HepG2 (cell line): ENCODE data around the gene MTHFD1L. TPM values are rescaled to one million over a fixed set of nuclear protein-coding genes. Genes with fewer than 3 reads are reported as not detected.

Experiments
- ATAC-seq: fragments of 200-7000 bp; cut with Tn5 transposase; 3 replicates; pipeline ENCODE4 v1.9.1; 2020; ENCODE audit warnings: mild to moderate bottlenecking, moderate library complexity
- BruUV-seq: library from RNA; stranded (reverse); fragments of 400-500 nt; replicated peaks from 2 replicates; lab custom pipeline; 2021; lab: Mats Ljungman, UMichigan
- CTCF ChIA-PET: fragments of 300-600 bp; formaldehyde crosslinking; extraction: SDS; loops from one replicate; lab custom pipeline; 2021; ENCODE audit warnings: low total read pairs, inconsistent platforms, low intra/inter-chr PET ratio; lab: Yijun Ruan, JAX
- POLR2A ChIA-PET: fragments of 350-600 bp; sonication (Branson Sonifier 250); formaldehyde crosslinking; loops from one replicate; lab custom pipeline; 2020; ENCODE audit warnings: antibody characterized with exemption, inconsistent platforms; lab: Yijun Ruan, JAX
- DNase-seq: peaks from one replicate; pipeline ENCODE4 v3.0.0-alpha.2; 2015; ENCODE audit warnings: low spot score
- FAIRE-seq: peaks from 3 replicates; lab custom pipeline; 2011; peaks lifted over from hg19 to GRCh38; lab: Jason Lieb, UNC
- H2AFZ ChIP-seq: one replicate; pipeline ENCODE4 v1.6.1; 2011; ENCODE audit warnings: low read length, inconsistent platforms
- H3K27ac ChIP-seq: fragments of 300-600 bp; 3 replicates; pipeline ENCODE4 v1.8.0; 2011; ENCODE audit warnings: mixed run types, mild to moderate bottlenecking, mixed read lengths, low read length, inconsistent platforms; ENCODE audit not compliant: insufficient read depth; ENCODE audit errors: extremely low read length
- H3K27me3 ChIP-seq, 2 experiments: fragments of 200-600 bp in 1 of 2; 2 replicates in 1 of 2; 3 replicates in 1 of 2; pipeline versions ENCODE4 v1.6.0 to v1.8.0; 2011; ENCODE audit warnings: low read length in 2 of 2, mild to moderate bottlenecking in 2 of 2, moderate library complexity in 2 of 2, inconsistent platforms in 1 of 2; ENCODE audit not compliant: insufficient read depth in 2 of 2, control insufficient read depth in 1 of 2
- H3K36me3 ChIP-seq, 2 experiments: fragments of 200-600 bp in 1 of 2; replicated peaks in 1 of 2; 2 replicates in 1 of 2; 3 replicates in 1 of 2; pipeline versions ENCODE4 v1.5.1 to v1.8.0; 2011; ENCODE audit warnings: low read length in 2 of 2, inconsistent platforms in 1 of 2; ENCODE audit not compliant: insufficient read depth in 2 of 2, control insufficient read depth in 1 of 2
- H3K4me1 ChIP-seq: 2 replicates; pipeline ENCODE4 v1.5.1; 2012; ENCODE audit warnings: low read length, inconsistent platforms; ENCODE audit not compliant: insufficient read depth
- H3K4me2 ChIP-seq: 2 replicates; pipeline ENCODE4 v1.6.0; 2011; ENCODE audit warnings: low read depth, low read length, inconsistent platforms
- H3K4me3 ChIP-seq, 3 experiments: fragments of 200-600 bp in 1 of 3; sonication (generic), shearing (Covaris generic) in 1 of 3; replicated peaks in 1 of 3; 2 replicates each; pipeline ENCODE4 v1.5.1; 2011 to 2016; ENCODE audit warnings: low read length in 3 of 3, inconsistent platforms in 2 of 3, low read depth in 2 of 3, mild to moderate bottlenecking in 2 of 3, control low read depth in 1 of 3, mixed read lengths in 1 of 3; ENCODE audit not compliant: insufficient read depth in 1 of 3
- H3K79me2 ChIP-seq: one replicate; pipeline ENCODE4 v1.6.1; 2011; ENCODE audit warnings: low read length, inconsistent platforms; ENCODE audit not compliant: insufficient read depth
- H3K9ac ChIP-seq: 2 replicates; pipeline ENCODE4 v1.6.0; 2011; ENCODE audit warnings: mild to moderate bottlenecking, low read depth, low read length, inconsistent platforms; ENCODE audit not compliant: insufficient read depth
- H3K9me3 ChIP-seq: 2 replicates; pipeline ENCODE4 v1.5.1; 2012; ENCODE audit warnings: mild to moderate bottlenecking, low read length
- H4K20me1 ChIP-seq: 2 replicates; pipeline ENCODE4 v1.6.0; 2011; ENCODE audit warnings: inconsistent platforms, mild to moderate bottlenecking, low read length, moderate library complexity; ENCODE audit not compliant: insufficient read depth
- ELF3 ChIP-seq: IDR thresholded peaks from 2 replicates; pipeline ENCODE4 v1.6.1; 2016; ENCODE audit warnings: missing genetic modification reagents, missing compliant biosample characterization
- FOXC1 ChIP-seq: sonication (generic); formaldehyde crosslinking; IDR thresholded peaks from 2 replicates; pipeline ENCODE4 v1.8.0; 2022; ENCODE audit warnings: mild to moderate bottlenecking, missing genetic modification reagents, borderline replicate concordance
- MNT ChIP-seq: fragments of 450-650 bp; IDR thresholded peaks from 2 replicates; pipeline ENCODE4 v1.6.1; 2016
- NRL ChIP-seq: sonication (generic); formaldehyde crosslinking; IDR thresholded peaks from 2 replicates; pipeline ENCODE4 v1.5.0; 2020; ENCODE audit warnings: missing genetic modification reagents, mild to moderate bottlenecking, moderate library complexity, borderline replicate concordance
- SETDB1 ChIP-seq: sonication (generic); formaldehyde crosslinking; IDR thresholded peaks from 2 replicates; pipeline ENCODE4 v1.5.1; 2020; ENCODE audit warnings: missing genetic modification reagents, mild to moderate bottlenecking, borderline replicate concordance
- THAP9 ChIP-seq: sonication (generic); formaldehyde crosslinking; IDR thresholded peaks from 2 replicates; pipeline ENCODE4; 2020; ENCODE audit warnings: missing genetic modification reagents, mild to moderate bottlenecking, borderline replicate concordance
- ZBTB39 ChIP-seq: sonication (generic); formaldehyde crosslinking; IDR thresholded peaks from 2 replicates; pipeline ENCODE4 v1.5.0; 2020; ENCODE audit warnings: missing genetic modification reagents
- ZNF136 ChIP-seq: sonication (generic); formaldehyde crosslinking; IDR thresholded peaks from 2 replicates; pipeline ENCODE4 v1.8.1; 2022; ENCODE audit warnings: low read depth, mild to moderate bottlenecking, moderate library complexity, missing genetic modification reagents
- WGBS: methylation state at CpG from one replicate; pipeline ENCODE4 v1.1.6; 2017; ENCODE audit warnings: low lambda C conversion rate; 5-methylcytosine and 5-hydroxymethylcytosine counted together
- in situ Hi-C: cut with HindIII; loops from 2 replicates; pipeline ENCODE4 v1.10.0; 2017; ENCODE audit warnings: low pct_unique_long_range_greater_than_20kb; ENCODE audit not compliant: extremely low pct_ligation_motif_present
- intact Hi-C: fragments of 100-400 bp; cut with micrococcal nuclease; formaldehyde crosslinking; loops from one replicate; pipeline ENCODE4 v1.10.0; 2022; ENCODE audit not compliant: unreplicated experiment
- polyA plus RNA-seq, 8 experiments: library from polyadenylated mRNA; depleted of rRNA in 3 of 8; stranded (reverse) in 7 of 8; unstranded in 1 of 8; fragments of >200 nt; fragmentation: Illumina TruSeq in 4 of 8; extraction: Trizol in 4 of 8; gene quantifications; 2 replicates each; pipeline versions ENCODE4 v1.2.1 to v1.2.3, GENCODE V29; 2011 to 2016; ENCODE audit warnings: low read depth in 4 of 8, missing spikeins in 1 of 8, mixed read lengths in 1 of 8; ENCODE audit not compliant: insufficient read depth in 1 of 8
- total RNA-seq, 5 experiments: library from RNA; depleted of rRNA; stranded (reverse); fragments of >200 nt; fragmentation: Illumina TruSeq; extraction: Trizol; gene quantifications; 2 replicates each; pipeline ENCODE4 v1.2.3, GENCODE V29; 2016; ENCODE audit warnings: low read depth in 1 of 5

Gene MTHFD1L
- total and polyA plus RNA-seq, 2 of the 13 experiments (the other 11 are each of a cell fraction or from before 2014, with no cell fraction given) = 24.0 to 39.6 TPM

- no peak overlapping the region for H3K27ac ChIP-seq
- TF ChIP-seq MNT = peak; percentile 62; the same call in 1 of the 2 replicates
- no peak for TF ChIP-seq ELF3 (CRISPR knock-in tag)
- TF ChIP-seq FOXC1 (CRISPR knock-in tag) = no peak
- intact Hi-C loops (no loop called here), in situ Hi-C loops (no loop called here)
- FAIRE-seq (no peak), ATAC-seq (peak; percentile 43), DNase-seq (no peak)
- H3K4me2 ChIP-seq = no peak overlapping the region
- no peaks in the 10 kb centered on the region for H3K36me3 ChIP-seq
- BruUV-seq = no TSS peak
- no peaks in the 10 kb centered on the region for H4K20me1 ChIP-seq
- ChIA-PET CTCF (no interaction called here), POLR2A (no interaction called here)
- no peak overlapping the region for H3K9ac ChIP-seq
- H3K27me3 ChIP-seq = no peaks in the 10 kb centered on the region
- WGBS = 36% methylated on average over 8 of the region's 8 CpGs
- H3K9me3 ChIP-seq = no peaks in the 10 kb centered on the region
- no peak overlapping the region for H3K4me3 ChIP-seq
- H3K79me2 ChIP-seq = no peaks in the 10 kb centered on the region
- H2AFZ ChIP-seq = no peak overlapping the region
- peaks cover 9% of the 10 kb centered on the region for H3K4me1 ChIP-seq
Observed at GRCh38 chr6:151148111-151148510, 282.6 kb downstream of the MTHFD1L start.

- no peak for DNase-seq
- no peak overlapping the region for H3K9ac ChIP-seq
- no TSS peak for BruUV-seq
- TF ChIP-seq NRL (no peak), THAP9 (CRISPR knock-in tag) (no peak), ZNF136 (CRISPR knock-in tag) (no peak), ZBTB39 (CRISPR knock-in tag) (no peak), SETDB1 (CRISPR knock-in tag) (no peak)
Observed at GRCh38 chr6:151149793-151150192, 284.3 kb downstream of the MTHFD1L start.

More at GRCh38 chr6:151149793-151150192, 284.3 kb downstream of the MTHFD1L start:
- H3K9me3 ChIP-seq = no peaks in the 10 kb centered on the region
- intact Hi-C loops (no loop called here), in situ Hi-C loops (no loop called here)
- ATAC-seq (no peak), FAIRE-seq (no peak)
- no peaks in the 10 kb centered on the region for H3K36me3 ChIP-seq
- no peak overlapping the region for H3K4me3 ChIP-seq
- no peaks in the 10 kb centered on the region for H4K20me1 ChIP-seq
- ChIA-PET POLR2A (no interaction called here), CTCF (no interaction called here)
- H2AFZ ChIP-seq = no peak overlapping the region
- H3K4me2 ChIP-seq = no peak overlapping the region
- H3K27me3 ChIP-seq = no peaks in the 10 kb centered on the region
- no peaks in the 10 kb centered on the region for H3K79me2 ChIP-seq
- peaks cover 10% of the 10 kb centered on the region for H3K4me1 ChIP-seq
- 80% methylated on average over 3 of the region's 3 CpGs for WGBS
- H3K27ac ChIP-seq = no peak overlapping the region
